H1 (cell line): ENCODE measurements around the gene DVL2.

Experiments used
- CREB1 ChIP-seq: IDR thresholded peaks from 2 replicates; pipeline ENCODE4 v1.6.1; 2012; ENCODE audit warnings: inconsistent platforms
- JUND ChIP-seq: IDR thresholded peaks from 2 replicates; pipeline ENCODE4 v1.6.1; 2011; ENCODE audit warnings: mild to moderate bottlenecking, improper control_type of control experiment, low read length
- SP2 ChIP-seq: IDR thresholded peaks from 2 replicates; pipeline ENCODE4 v1.6.1; 2012; ENCODE audit warnings: mild to moderate bottlenecking, low read length, inconsistent platforms
- TAF1 ChIP-seq: IDR thresholded peaks from 2 replicates; pipeline ENCODE4 v1.6.1; 2011; ENCODE audit warnings: mild to moderate bottlenecking, low read depth, low read length
- TCF12 ChIP-seq: IDR thresholded peaks from 2 replicates; pipeline ENCODE4 v1.6.1; 2011; ENCODE audit warnings: low read depth, mild to moderate bottlenecking, low read length
- YY1 ChIP-seq: IDR thresholded peaks from 2 replicates; pipeline ENCODE4 v1.6.1; 2011; ENCODE audit warnings: low read depth, mild to moderate bottlenecking, low read length
- TF ChIP-seq, protein P1 (sequence below): IDR thresholded peaks from 2 replicates; pipeline ENCODE4 v1.6.1; 2012; ENCODE audit warnings: low read length, inconsistent platforms
- TF ChIP-seq, protein P2 (sequence below), 3 experiments: IDR thresholded peaks; 1 replicate in 2 of 3; 2 replicates in 1 of 3; pipeline versions ENCODE4 v1.5.1 to v1.6.1; 2011; ENCODE audit warnings: low read length in 3 of 3, mild to moderate bottlenecking in 3 of 3, inconsistent platforms in 2 of 3, low read depth in 1 of 3, moderate library complexity in 1 of 3; ENCODE audit not compliant: insufficient read depth in 1 of 3; ENCODE audit errors: control extremely low read depth in 1 of 3

DNA sequence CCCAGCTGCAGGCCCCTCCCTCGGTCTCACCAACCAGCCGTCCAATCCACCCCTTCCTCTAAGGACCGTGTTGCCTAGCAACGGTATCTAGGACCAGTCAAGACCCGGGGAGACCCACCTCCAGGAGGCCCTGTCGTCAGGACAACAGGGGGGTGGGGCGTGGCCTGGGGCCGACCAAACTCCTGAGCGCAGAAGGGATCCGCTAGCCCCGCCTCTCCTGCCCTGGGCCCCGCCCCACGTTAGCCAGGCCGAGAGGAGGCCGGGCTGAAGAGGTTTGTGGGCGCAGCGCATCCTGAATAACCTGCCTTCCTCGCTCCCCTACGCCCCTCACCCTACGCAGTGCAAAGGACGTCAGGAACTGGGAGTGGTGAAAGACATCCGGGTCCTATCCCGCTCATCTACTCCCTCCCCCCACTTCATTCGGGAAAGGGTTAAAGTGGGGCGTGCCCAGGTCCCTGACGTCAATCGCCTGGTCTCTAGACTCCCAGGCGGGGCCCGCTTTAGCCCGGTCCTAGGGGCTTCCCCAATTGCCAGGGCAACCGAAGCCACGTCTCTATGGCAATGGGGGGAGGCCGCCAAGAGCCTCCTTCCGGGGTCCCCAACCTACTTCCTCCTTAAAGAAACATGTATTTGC, 29.4 kb downstream of the DVL2 start:
- TF ChIP-seq SP2 (no peak), YY1 (no peak), TAF1 (no peak), CREB1 (peak; percentile 88), TCF12 (no peak), JUND (0 out of 2 replicates have a peak, but pooled peaks have one; percentile 21)
- TF ChIP-seq, protein P1, sequence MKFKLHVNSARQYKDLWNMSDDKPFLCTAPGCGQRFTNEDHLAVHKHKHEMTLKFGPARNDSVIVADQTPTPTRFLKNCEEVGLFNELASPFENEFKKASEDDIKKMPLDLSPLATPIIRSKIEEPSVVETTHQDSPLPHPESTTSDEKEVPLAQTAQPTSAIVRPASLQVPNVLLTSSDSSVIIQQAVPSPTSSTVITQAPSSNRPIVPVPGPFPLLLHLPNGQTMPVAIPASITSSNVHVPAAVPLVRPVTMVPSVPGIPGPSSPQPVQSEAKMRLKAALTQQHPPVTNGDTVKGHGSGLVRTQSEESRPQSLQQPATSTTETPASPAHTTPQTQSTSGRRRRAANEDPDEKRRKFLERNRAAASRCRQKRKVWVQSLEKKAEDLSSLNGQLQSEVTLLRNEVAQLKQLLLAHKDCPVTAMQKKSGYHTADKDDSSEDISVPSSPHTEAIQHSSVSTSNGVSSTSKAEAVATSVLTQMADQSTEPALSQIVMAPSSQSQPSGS = peak; percentile 86; the same call in 1 of the 2 replicates
- TF ChIP-seq, protein P2, sequence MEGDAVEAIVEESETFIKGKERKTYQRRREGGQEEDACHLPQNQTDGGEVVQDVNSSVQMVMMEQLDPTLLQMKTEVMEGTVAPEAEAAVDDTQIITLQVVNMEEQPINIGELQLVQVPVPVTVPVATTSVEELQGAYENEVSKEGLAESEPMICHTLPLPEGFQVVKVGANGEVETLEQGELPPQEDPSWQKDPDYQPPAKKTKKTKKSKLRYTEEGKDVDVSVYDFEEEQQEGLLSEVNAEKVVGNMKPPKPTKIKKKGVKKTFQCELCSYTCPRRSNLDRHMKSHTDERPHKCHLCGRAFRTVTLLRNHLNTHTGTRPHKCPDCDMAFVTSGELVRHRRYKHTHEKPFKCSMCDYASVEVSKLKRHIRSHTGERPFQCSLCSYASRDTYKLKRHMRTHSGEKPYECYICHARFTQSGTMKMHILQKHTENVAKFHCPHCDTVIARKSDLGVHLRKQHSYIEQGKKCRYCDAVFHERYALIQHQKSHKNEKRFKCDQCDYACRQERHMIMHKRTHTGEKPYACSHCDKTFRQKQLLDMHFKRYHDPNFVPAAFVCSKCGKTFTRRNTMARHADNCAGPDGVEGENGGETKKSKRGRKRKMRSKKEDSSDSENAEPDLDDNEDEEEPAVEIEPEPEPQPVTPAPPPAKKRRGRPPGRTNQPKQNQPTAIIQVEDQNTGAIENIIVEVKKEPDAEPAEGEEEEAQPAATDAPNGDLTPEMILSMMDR (IDR thresholded peaks at IDR 0.05; ENCODE audit: control extremely low read depth in 1 of 3, insufficient read depth in 1 of 3, low read depth in 1 of 3, low read length in 3 of 3) = no peak
